ENCODE data around the gene LGI4.

DNA sequence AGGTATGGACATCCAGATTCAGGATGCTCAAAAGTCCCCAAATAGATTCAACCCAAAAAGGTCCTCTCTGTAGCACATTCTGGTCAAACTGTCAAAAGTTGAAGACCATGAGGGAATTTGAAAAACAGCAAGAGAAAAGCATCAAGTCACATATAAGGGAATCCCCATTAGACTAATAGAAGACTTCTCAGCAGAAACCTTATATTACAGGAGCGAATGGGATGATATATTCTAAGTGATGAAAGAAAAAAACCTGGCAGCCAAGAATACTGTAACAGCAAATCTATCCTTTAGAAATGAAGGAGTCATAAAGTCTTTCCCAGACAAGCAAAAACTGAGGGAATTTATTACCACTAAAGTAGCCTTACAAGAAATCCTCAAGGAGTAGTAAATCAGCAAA lies 49.4 kb upstream of the LGI4 start:
- TF ChIP-seq, protein P1, sequence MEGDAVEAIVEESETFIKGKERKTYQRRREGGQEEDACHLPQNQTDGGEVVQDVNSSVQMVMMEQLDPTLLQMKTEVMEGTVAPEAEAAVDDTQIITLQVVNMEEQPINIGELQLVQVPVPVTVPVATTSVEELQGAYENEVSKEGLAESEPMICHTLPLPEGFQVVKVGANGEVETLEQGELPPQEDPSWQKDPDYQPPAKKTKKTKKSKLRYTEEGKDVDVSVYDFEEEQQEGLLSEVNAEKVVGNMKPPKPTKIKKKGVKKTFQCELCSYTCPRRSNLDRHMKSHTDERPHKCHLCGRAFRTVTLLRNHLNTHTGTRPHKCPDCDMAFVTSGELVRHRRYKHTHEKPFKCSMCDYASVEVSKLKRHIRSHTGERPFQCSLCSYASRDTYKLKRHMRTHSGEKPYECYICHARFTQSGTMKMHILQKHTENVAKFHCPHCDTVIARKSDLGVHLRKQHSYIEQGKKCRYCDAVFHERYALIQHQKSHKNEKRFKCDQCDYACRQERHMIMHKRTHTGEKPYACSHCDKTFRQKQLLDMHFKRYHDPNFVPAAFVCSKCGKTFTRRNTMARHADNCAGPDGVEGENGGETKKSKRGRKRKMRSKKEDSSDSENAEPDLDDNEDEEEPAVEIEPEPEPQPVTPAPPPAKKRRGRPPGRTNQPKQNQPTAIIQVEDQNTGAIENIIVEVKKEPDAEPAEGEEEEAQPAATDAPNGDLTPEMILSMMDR (conservative IDR thresholded peaks at IDR 0.05; ENCODE audit: low read depth, low read length): no peak
- TF ChIP-seq EZH2 (IDR thresholded peaks at IDR 0.05; ENCODE audit: borderline replicate concordance, low read depth, low read length, poor library complexity, severe bottlenecking): no peak

Measured in A673 (cell line).